NCI-H460 (cell line): ENCODE data around the gene LTBP1. TPM values are rescaled to one million over a fixed set of nuclear protein-coding genes. Genes with fewer than 3 reads are reported as not detected.

Experiments used
- DNase-seq: peaks from one replicate; pipeline ENCODE4 v3.0.0-alpha.2; 2016; ENCODE audit warnings: low read depth; ENCODE audit errors: extremely low read depth
- total RNA-seq: library from RNA; depleted of rRNA; stranded (reverse); fragments of >200 nt; shearing (Covaris generic); gene quantifications from 2 replicates; pipeline ENCODE4 v1.2.3, GENCODE V29; 2014

LTBP1 gene
- total RNA-seq, 1 experiment from 2014 or later, result 1.2 TPM

GRCh38 chr2:33321236-33321771 is 374.6 kb downstream of the LTBP1 start:
- no peak for DNase-seq

GRCh38 chr2:33321876-33322483 is 375.2 kb downstream of the LTBP1 start:
- no peak for DNase-seq

- DNase-seq, result no peak
Observed at GRCh38 chr2:33322612-33323011, 375.9 kb downstream of the LTBP1 start.

GRCh38 chr2:33323957-33324356 is 377.2 kb downstream of the LTBP1 start:
- no peak for DNase-seq

- no peak for DNase-seq
Observed at GRCh38 chr2:33326100-33326499, 379.3 kb downstream of the LTBP1 start.

GRCh38 chr2:33333433-33333832 is 386.7 kb downstream of the LTBP1 start:
- DNase-seq, result no peak

- no peak for DNase-seq
Observed at GRCh38 chr2:33334083-33334482, 387.3 kb downstream of the LTBP1 start.

GRCh38 chr2:33335516-33335915 is 388.8 kb downstream of the LTBP1 start:
- no peak for DNase-seq

GRCh38 chr2:33336036-33336625 is 389.4 kb downstream of the LTBP1 start:
- DNase-seq, result no peak

- no peak for DNase-seq
Observed at GRCh38 chr2:33337385-33337960, 390.7 kb downstream of the LTBP1 start.

GRCh38 chr2:33337981-33338380 is 391.2 kb downstream of the LTBP1 start:
- no peak for DNase-seq

- no peak for DNase-seq
Observed at GRCh38 chr2:33339269-33339668, 392.5 kb downstream of the LTBP1 start.

GRCh38 chr2:33340280-33340679 is 393.5 kb downstream of the LTBP1 start:
- no peak for DNase-seq

GRCh38 chr2:33342171-33342570 is 395.4 kb downstream of the LTBP1 start:
- no peak for DNase-seq

GRCh38 chr2:33342705-33343104 is 396.0 kb downstream of the LTBP1 start:
- DNase-seq, result no peak

- DNase-seq, result no peak
Observed at GRCh38 chr2:33343387-33343895, 396.7 kb downstream of the LTBP1 start.

GRCh38 chr2:33344230-33344629 is 397.5 kb downstream of the LTBP1 start:
- DNase-seq, result no peak

- DNase-seq, result no peak
Observed at GRCh38 chr2:33347856-33348255, 401.1 kb downstream of the LTBP1 start.

GRCh38 chr2:33350632-33351031 is 403.9 kb downstream of the LTBP1 start:
- no peak for DNase-seq

- no peak for DNase-seq
Observed at GRCh38 chr2:33351781-33352180, 405.0 kb downstream of the LTBP1 start.

- no peak for DNase-seq
Observed at GRCh38 chr2:33354981-33355380, 408.2 kb downstream of the LTBP1 start.

GRCh38 chr2:33358878-33359277 is 412.1 kb downstream of the LTBP1 start:
- no peak for DNase-seq
